Liver (tissue), 9 donors: ENCODE results near the gene WNK2. TPM values are rescaled to one million over a fixed set of nuclear protein-coding genes. Genes with fewer than 3 reads are reported as not detected.

ENCODE experiments used
- DNase-seq: peaks from one replicate; pipeline ENCODE4 v3.0.0-alpha.2; 2017; ENCODE audit warnings: low spot score
- H3K27ac ChIP-seq, 2 donors: one replicate each; pipeline ENCODE4 v1.7.0; 2013; ENCODE audit warnings: inconsistent platforms in 2 of 2, low read length in 2 of 2, control low read depth in 1 of 2, low read depth in 1 of 2, mild to moderate bottlenecking in 1 of 2
- H3K27me3 ChIP-seq, 4 donors: one replicate each; pipeline versions ENCODE4 v1.6.1 to v1.7.0; 2013; ENCODE audit warnings: low read length in 3 of 4, inconsistent platforms in 1 of 4, mild to moderate bottlenecking in 1 of 4, moderate library complexity in 1 of 4; ENCODE audit not compliant: control insufficient read depth in 4 of 4, insufficient read depth in 4 of 4
- H3K36me3 ChIP-seq, 4 donors: one replicate each; pipeline versions ENCODE4 v1.6.1 to v1.7.0; 2013; ENCODE audit warnings: low read length in 3 of 4, mild to moderate bottlenecking in 3 of 4, low read depth in 1 of 4, moderate library complexity in 1 of 4; ENCODE audit not compliant: control insufficient read depth in 4 of 4, insufficient read depth in 3 of 4
- H3K4me1 ChIP-seq, 4 donors: one replicate each; pipeline versions ENCODE4 v1.6.1 to v1.7.0; 2013; ENCODE audit warnings: low read length in 3 of 4, mild to moderate bottlenecking in 3 of 4, moderate library complexity in 1 of 4; ENCODE audit not compliant: control insufficient read depth in 4 of 4, insufficient read depth in 4 of 4
- H3K4me3 ChIP-seq, 3 donors: one replicate each; pipeline versions ENCODE4 v1.6.1 to v1.7.0; 2013; ENCODE audit warnings: low read length in 3 of 3, control low read depth in 1 of 3, low read depth in 1 of 3, mild to moderate bottlenecking in 1 of 3
- H3K9ac ChIP-seq, 2 donors: one replicate each; pipeline ENCODE4 v1.7.0; 2013; ENCODE audit warnings: low read length in 2 of 2, mild to moderate bottlenecking in 2 of 2, moderate library complexity in 2 of 2, control low read depth in 1 of 2, low read depth in 1 of 2
- H3K9me3 ChIP-seq, 4 donors: one replicate each; pipeline versions ENCODE4 v1.6.1 to v1.7.0; 2013; ENCODE audit warnings: low read length in 3 of 4; ENCODE audit not compliant: control insufficient read depth in 4 of 4
- CTCF ChIP-seq: fragments of 150-350 bp; IDR thresholded peaks from 2 replicates; pipeline ENCODE4 v1.5.1; 2017; ENCODE audit warnings: improper control_type of control experiment, low read depth, low read length; ENCODE audit not compliant: missing input control
- EGR1 ChIP-seq, 2 donors: IDR thresholded peaks; 2 replicates each; pipeline ENCODE4 v1.6.1; 2016 to 2018; ENCODE audit warnings: antibody characterized with exemption in 2 of 2, low read depth in 2 of 2
- FOXA1 ChIP-seq: IDR thresholded peaks from 2 replicates; pipeline ENCODE4 v1.6.1; 2016; ENCODE audit warnings: antibody characterized with exemption
- FOXA2 ChIP-seq: IDR thresholded peaks from 2 replicates; pipeline ENCODE4 v1.6.1; 2016; ENCODE audit warnings: antibody characterized with exemption
- GABPA ChIP-seq, 2 donors: IDR thresholded peaks in 1 of 2; conservative IDR thresholded peaks in 1 of 2; 2 replicates each; pipeline ENCODE4 v1.6.1; 2016; ENCODE audit warnings: antibody characterized with exemption in 2 of 2, mild to moderate bottlenecking in 1 of 2, moderate library complexity in 1 of 2
- HNF4A ChIP-seq, 2 donors: conservative IDR thresholded peaks; 2 replicates each; pipeline ENCODE4 v1.6.1; 2016; ENCODE audit warnings: antibody characterized with exemption in 2 of 2, mild to moderate bottlenecking in 2 of 2
- RAD21 ChIP-seq, 2 donors: IDR thresholded peaks; 2 replicates each; pipeline ENCODE4 v1.6.1; 2016; ENCODE audit warnings: antibody characterized with exemption in 2 of 2, mild to moderate bottlenecking in 2 of 2
- REST ChIP-seq: IDR thresholded peaks from 2 replicates; pipeline ENCODE4 v1.6.1; 2016; ENCODE audit warnings: antibody characterized with exemption, mild to moderate bottlenecking
- RXRA ChIP-seq, 2 donors: IDR thresholded peaks; 2 replicates each; pipeline ENCODE4 v1.6.1; 2017 to 2018; ENCODE audit warnings: antibody characterized with exemption in 2 of 2, mild to moderate bottlenecking in 1 of 2
- SP1 ChIP-seq: IDR thresholded peaks from 2 replicates; pipeline ENCODE4 v1.6.1; 2018; ENCODE audit warnings: antibody characterized with exemption, mild to moderate bottlenecking
- TAF1 ChIP-seq: conservative IDR thresholded peaks from 2 replicates; pipeline ENCODE4 v1.6.1; 2016; ENCODE audit warnings: antibody characterized with exemption, mild to moderate bottlenecking
- ZBTB33 ChIP-seq: IDR thresholded peaks from 2 replicates; pipeline ENCODE4 v1.6.1; 2016; ENCODE audit warnings: antibody characterized with exemption
- WGBS: extraction: QIAGEN DNeasy Blood & Tissue Kit; methylation state at CpG from one replicate; pipeline ENCODE4 v1.1.7; 2013; 5-methylcytosine and 5-hydroxymethylcytosine counted together
- polyA plus RNA-seq, 2 donors: library from polyadenylated mRNA; stranded (reverse) in 1 of 2; unstranded in 1 of 2; fragments of 200-250 nt in 1 of 2; fragments of >200 nt in 1 of 2; fragmentation: Nextera tagmentation in 1 of 2; extraction: Ambion mirVana in 1 of 2; gene quantifications; one replicate each; pipeline versions ENCODE4 v1.2.1 to v1.2.3, GENCODE V29; 2013 to 2015
- total RNA-seq, 2 donors: library from RNA; depleted of rRNA; stranded (reverse); fragments of >200 nt; gene quantifications; one replicate each; pipeline ENCODE4 v1.2.3, GENCODE V29; 2014
- donor health status: healthy.
- donor health status: healthy.
- donor health status: healthy.
- donor health status: healthy.
- donor health status: healthy.

WNK2 gene
- total and polyA plus RNA-seq, 4 donors, result 0.65 to 4.4 (median 1.7) TPM

- H3K4me3 ChIP-seq, result no peak overlapping the region
- H3K9ac ChIP-seq, result no peak overlapping the region
- TF ChIP-seq SP1 (no peak), CTCF (no peak), HNF4A (conservative IDR thresholded peaks at IDR 0.05) (no peak), TAF1 (no peak), REST (no peak), GABPA (IDR thresholded peaks at IDR 0.05 in 1 of 2, conservative IDR thresholded peaks at IDR 0.05 in 1 of 2) (no peak), EGR1 (IDR thresholded peaks at IDR 0.05; ENCODE audit: low read depth in 2 of 2) (no peak), RAD21 (IDR thresholded peaks at IDR 0.05) (no peak)
- no peak for DNase-seq
- no peaks in the 10 kb centered on the region for H3K4me1 ChIP-seq
- H3K27me3 ChIP-seq, result no peaks in the 10 kb centered on the region
- 65% methylated on average over 7 of the region's 7 CpGs for WGBS
- no peaks in the 10 kb centered on the region for H3K36me3 ChIP-seq
- no peak overlapping the region for H3K27ac ChIP-seq
- no peaks in the 10 kb centered on the region for H3K9me3 ChIP-seq
Observed at GRCh38 chr9:93206576-93207155, 22.7 kb downstream of the WNK2 start.

GRCh38 chr9:93207326-93207814, 23.4 kb downstream of the WNK2 start:
- H3K4me3 ChIP-seq, result no peak overlapping the region
- H3K9ac ChIP-seq, result no peak overlapping the region
- no peak for DNase-seq
- no peaks in the 10 kb centered on the region for H3K27me3 ChIP-seq
- no peak for TF ChIP-seq ZBTB33
- TF ChIP-seq FOXA1, result no peak
- TF ChIP-seq FOXA2, result no peak
- peak in 1 of 2 donors; percentile 32 for TF ChIP-seq RXRA (IDR thresholded peaks at IDR 0.05)
- peak in 1 of 2 donors; percentile 17 for TF ChIP-seq RAD21 (IDR thresholded peaks at IDR 0.05)
- H3K9me3 ChIP-seq, result no peaks in the 10 kb centered on the region
- H3K4me1 ChIP-seq, result no peaks in the 10 kb centered on the region
- WGBS, result 75% methylated on average over 9 of the region's 9 CpGs
- no peaks in the 10 kb centered on the region for H3K36me3 ChIP-seq
- H3K27ac ChIP-seq, result no peak overlapping the region
